ENCODE measurements around the gene EFHC1.
A peak's percentile ranks its signal among the peaks of the same experiment; 100 is the strongest.

Gene EFHC1

GRCh38 chr6:52419809-52420667 is at the start of gene EFHC1:
EFHC1 (plus strand) TSS chr6:52420342; CDS start chr6:52420411, 69 bp downstream.
- TF ChIP-seq, protein P1, sequence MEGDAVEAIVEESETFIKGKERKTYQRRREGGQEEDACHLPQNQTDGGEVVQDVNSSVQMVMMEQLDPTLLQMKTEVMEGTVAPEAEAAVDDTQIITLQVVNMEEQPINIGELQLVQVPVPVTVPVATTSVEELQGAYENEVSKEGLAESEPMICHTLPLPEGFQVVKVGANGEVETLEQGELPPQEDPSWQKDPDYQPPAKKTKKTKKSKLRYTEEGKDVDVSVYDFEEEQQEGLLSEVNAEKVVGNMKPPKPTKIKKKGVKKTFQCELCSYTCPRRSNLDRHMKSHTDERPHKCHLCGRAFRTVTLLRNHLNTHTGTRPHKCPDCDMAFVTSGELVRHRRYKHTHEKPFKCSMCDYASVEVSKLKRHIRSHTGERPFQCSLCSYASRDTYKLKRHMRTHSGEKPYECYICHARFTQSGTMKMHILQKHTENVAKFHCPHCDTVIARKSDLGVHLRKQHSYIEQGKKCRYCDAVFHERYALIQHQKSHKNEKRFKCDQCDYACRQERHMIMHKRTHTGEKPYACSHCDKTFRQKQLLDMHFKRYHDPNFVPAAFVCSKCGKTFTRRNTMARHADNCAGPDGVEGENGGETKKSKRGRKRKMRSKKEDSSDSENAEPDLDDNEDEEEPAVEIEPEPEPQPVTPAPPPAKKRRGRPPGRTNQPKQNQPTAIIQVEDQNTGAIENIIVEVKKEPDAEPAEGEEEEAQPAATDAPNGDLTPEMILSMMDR (IDR thresholded peaks at IDR 0.05; ENCODE audit: borderline replicate concordance, insufficient read depth, low read depth, low read length), result 0 out of 2 replicates have a peak, but pooled peaks have one; percentile 0
- H3K4me3 ChIP-seq (ENCODE audit: low read depth, low read length), result peak within 1 kb of the TSS; percentile 45

DNA sequence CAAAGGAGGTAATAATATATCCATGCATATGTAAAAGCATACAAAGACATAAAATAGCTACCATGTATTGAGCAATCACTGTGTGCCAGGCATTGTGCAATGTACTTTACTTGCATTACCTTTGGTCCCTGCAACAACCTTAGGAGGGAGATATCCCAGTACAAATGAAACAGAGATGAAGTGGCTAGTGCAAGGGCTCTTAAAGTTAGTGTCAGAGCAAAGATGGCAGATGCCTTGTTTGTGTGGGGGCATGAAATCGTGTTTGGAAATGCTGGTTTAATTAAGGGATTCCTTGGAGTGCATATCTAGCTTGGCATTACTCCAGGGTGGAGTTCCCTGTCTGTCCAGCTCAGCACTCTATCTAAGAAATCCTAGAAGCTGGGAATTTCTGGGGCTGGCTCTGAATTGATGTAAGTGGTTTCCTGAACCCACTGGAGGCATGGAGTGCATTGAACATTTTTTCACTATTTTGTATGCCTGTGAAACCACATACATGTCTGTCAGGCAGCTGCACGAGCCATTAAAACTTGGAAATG is 48.4 kb upstream of the EFHC1 start:
- H3K4me3 ChIP-seq (ENCODE audit: low read depth, low read length), result no peak overlapping the region
- TF ChIP-seq, protein P1 (IDR thresholded peaks at IDR 0.05; ENCODE audit: borderline replicate concordance, insufficient read depth, low read depth, low read length), result no peak

DNA sequence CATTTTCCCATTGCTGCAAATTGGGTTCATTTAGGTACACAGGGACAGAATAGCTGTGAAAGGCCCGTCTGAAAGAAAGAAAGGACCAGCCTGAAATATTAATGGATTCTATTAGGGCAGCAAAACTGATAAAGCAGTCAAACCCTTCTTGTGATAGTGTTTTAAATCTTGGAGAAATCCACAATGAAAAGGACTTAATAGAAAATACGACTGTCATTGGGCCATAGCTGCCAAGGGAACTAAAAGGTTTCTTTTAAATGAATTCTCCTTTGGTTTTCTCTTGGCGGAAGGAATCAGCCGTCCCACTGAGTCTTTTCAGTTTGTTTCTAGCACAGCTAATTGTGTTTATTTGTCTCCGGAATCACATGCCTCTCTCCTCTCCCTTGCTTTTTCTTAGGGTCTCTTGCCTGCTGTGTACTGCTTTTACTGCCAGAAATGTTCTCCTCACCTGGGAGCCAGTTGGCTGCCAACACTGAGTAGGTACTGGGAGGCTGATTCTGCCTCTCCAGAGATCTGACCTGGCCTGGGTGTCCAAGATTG is 46.9 kb upstream of the EFHC1 start:
- no peak overlapping the region for H3K4me3 ChIP-seq (ENCODE audit: low read depth, low read length)
- TF ChIP-seq, protein P1 (IDR thresholded peaks at IDR 0.05; ENCODE audit: borderline replicate concordance, insufficient read depth, low read depth, low read length), result no peak

GRCh38 chr6:52374247-52374646 is 45.9 kb upstream of the EFHC1 start:
- no peak overlapping the region for H3K4me3 ChIP-seq (ENCODE audit: low read depth, low read length)
- TF ChIP-seq, protein P1 (IDR thresholded peaks at IDR 0.05; ENCODE audit: borderline replicate concordance, insufficient read depth, low read depth, low read length), result no peak

DNA sequence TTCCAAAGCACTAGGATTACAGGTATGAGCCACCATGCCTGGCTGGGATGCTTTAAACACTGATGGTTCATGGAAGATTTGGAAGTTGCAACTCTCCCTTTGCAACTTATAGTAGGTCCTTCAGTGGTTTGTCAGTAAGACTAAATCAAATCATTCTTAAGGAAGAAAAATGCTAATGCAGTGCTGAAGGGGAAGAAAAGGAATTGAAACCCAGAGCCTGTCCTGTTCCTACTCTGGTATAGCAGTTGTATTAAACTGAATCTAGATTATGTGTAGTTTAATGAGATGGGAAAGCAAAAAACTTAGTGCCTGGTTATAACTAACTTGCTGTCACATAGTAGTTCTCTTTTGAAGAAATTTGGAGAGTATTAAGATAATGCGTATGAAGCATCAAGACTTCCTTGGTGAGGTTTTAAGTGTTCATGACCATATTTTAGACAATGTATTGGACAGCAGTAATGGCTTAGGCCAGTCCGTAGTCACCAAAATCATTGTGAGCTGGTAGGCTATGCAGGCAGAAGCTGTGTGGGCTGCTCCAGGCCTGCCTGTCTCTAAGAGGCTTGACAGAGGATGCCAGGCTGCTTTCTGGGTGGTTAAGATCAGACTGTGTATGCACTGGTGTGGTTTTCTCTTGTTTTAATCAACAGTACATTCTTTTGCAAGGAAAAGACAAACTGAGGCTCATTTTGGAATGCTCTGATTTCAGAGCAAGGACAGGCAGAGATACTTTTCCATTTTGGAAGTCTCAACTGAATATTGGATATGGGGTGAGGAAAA is 44.2 kb upstream of the EFHC1 start:
- H3K4me3 ChIP-seq (ENCODE audit: low read depth, low read length), result no peak overlapping the region
- TF ChIP-seq, protein P1 (IDR thresholded peaks at IDR 0.05; ENCODE audit: borderline replicate concordance, insufficient read depth, low read depth, low read length), result no peak

- no peak overlapping the region for H3K4me3 ChIP-seq (ENCODE audit: low read depth, low read length)
- TF ChIP-seq, protein P1 (IDR thresholded peaks at IDR 0.05; ENCODE audit: borderline replicate concordance, insufficient read depth, low read depth, low read length), result no peak
Observed at GRCh38 chr6:52376763-52377162, 43.4 kb upstream of the EFHC1 start.

All from GM12875 (cell line).